ENCODE data around the gene STK24. TPM values are rescaled to one million over a fixed set of nuclear protein-coding genes. Genes with fewer than 3 reads are reported as not detected.
"Not testable (repeated sequence)": the region's sequence is repeated elsewhere in the genome, so short reads cannot be mapped to it uniquely, and the experiment has no call there.

Gene STK24
- polyA plus RNA-seq (2013), result 105 and 107 TPM in 2 replicates

- peak within 1 kb of the TSS; percentile 93 for H2AK5ac ChIP-seq (ENCODE audit: low read length)
- peak within 1 kb of the TSS; percentile 99 for H3K18ac ChIP-seq (ENCODE audit: low read length)
- peak within 1 kb of the TSS; percentile 98 for H4K12ac ChIP-seq (ENCODE audit: low read depth, low read length)
- H3K36me3 ChIP-seq (ENCODE audit: control insufficient read depth in 1 of 2, insufficient read depth in 2 of 2, low read length in 2 of 2), result no peaks in the 10 kb centered on the region
- peak within 1 kb of the TSS; percentile 88 for H2AFZ ChIP-seq (ENCODE audit: insufficient read depth, low read length, poor library complexity)
- peak within 1 kb of the TSS; percentile 88 for H2BK5ac ChIP-seq (ENCODE audit: low read depth, low read length, poor library complexity)
- no peak within 1 kb of the TSS for H3K23ac ChIP-seq (ENCODE audit: low read length)
- H2BK12ac ChIP-seq (ENCODE audit: low read length), result peak within 1 kb of the TSS; percentile 87
- no peaks in the 10 kb centered on the region for H3K9me3 ChIP-seq (ENCODE audit: insufficient read depth, low read depth, low read length)
- peaks cover 14 to 16% of the 10 kb centered on the region in 2 experiments for H3K4me1 ChIP-seq (ENCODE audit: control insufficient read depth in 1 of 2, insufficient read depth in 2 of 2, low read length in 2 of 2)
- H3K27ac ChIP-seq (ENCODE audit: low read depth, low read length), result peak within 1 kb of the TSS; percentile 95
- peak within 1 kb of the TSS; percentile 98 for H3K14ac ChIP-seq (ENCODE audit: low read length)
- H3K79me1 ChIP-seq (ENCODE audit: low read length), result peaks cover 16% of the 10 kb centered on the region
- peak within 1 kb of the TSS; percentile 93 for H4K91ac ChIP-seq (ENCODE audit: low read depth, low read length)
- peak; percentile 27 to 77 for DNase-seq
- H3K9ac ChIP-seq (ENCODE audit: low read length), result peak within 1 kb of the TSS; percentile 97
- H3K79me2 ChIP-seq (ENCODE audit: control insufficient read depth, insufficient read depth, low read length, poor library complexity), result peaks cover 19% of the 10 kb centered on the region
- H3K4me2 ChIP-seq (ENCODE audit: low read length), result peak within 1 kb of the TSS; percentile 90
- WGBS (ENCODE audit: extremely low coverage, insufficient coverage, insufficient read length), result no CpG with 5 or more reads among the region's 103 CpGs
- no peaks in the 10 kb centered on the region for H3K27me3 ChIP-seq (ENCODE audit: insufficient read depth, low read length)
- peak within 1 kb of the TSS; percentile 99 for H3K4ac ChIP-seq (ENCODE audit: low read depth, low read length)
- peak within 1 kb of the TSS; percentile 93 for H4K8ac ChIP-seq (ENCODE audit: low read depth, low read length)
- peak within 1 kb of the TSS; percentile 99 for H2BK120ac ChIP-seq (ENCODE audit: insufficient read depth, low read length, poor library complexity)
- H3K4me3 ChIP-seq (ENCODE audit: low read depth, low read length), result peak within 1 kb of the TSS; percentile 99
These were observed at the start of gene STK24 for GRCh38 chr13:98576963-98577835. Gene STK24, minus strand, starts transcription at chr13:98577107. Its CDS starts 321 bp downstream, at chr13:98576786.

GRCh38 chr13:98626298-98626935 lies 49.5 kb upstream of the STK24 start:
- WGBS (ENCODE audit: extremely low coverage, insufficient coverage, insufficient read length), result no CpG with 5 or more reads among the region's 1 CpG
- Histone ChIP-seq H3K4ac (ENCODE audit: low read depth, low read length) (no peak overlapping the region), H3K9ac (ENCODE audit: low read length) (no peak overlapping the region), H3K79me1 (ENCODE audit: low read length) (no peaks in the 10 kb centered on the region), H4K91ac (ENCODE audit: low read depth, low read length) (no peak overlapping the region), H2BK120ac (ENCODE audit: insufficient read depth, low read length, poor library complexity) (no peak overlapping the region), H3K23ac (ENCODE audit: low read length) (no peak overlapping the region), H3K4me2 (ENCODE audit: low read length) (no peak overlapping the region), H4K8ac (ENCODE audit: low read depth, low read length) (no peak overlapping the region), H3K4me3 (ENCODE audit: low read depth, low read length) (no peak overlapping the region), H2AFZ (ENCODE audit: insufficient read depth, low read length, poor library complexity) (no peak overlapping the region), H3K9me3 (ENCODE audit: insufficient read depth, low read depth, low read length) (no peaks in the 10 kb centered on the region), H3K27ac (ENCODE audit: low read depth, low read length) (no peak overlapping the region), H3K36me3 (ENCODE audit: control insufficient read depth in 1 of 2, insufficient read depth in 2 of 2, low read length in 2 of 2) (no peaks in the 10 kb centered on the region), H3K4me1 (ENCODE audit: control insufficient read depth in 1 of 2, insufficient read depth in 2 of 2, low read length in 2 of 2) (no peaks in the 10 kb centered on the region), H2BK5ac (ENCODE audit: low read depth, low read length, poor library complexity) (no peak overlapping the region), H3K79me2 (ENCODE audit: control insufficient read depth, insufficient read depth, low read length, poor library complexity) (no peaks in the 10 kb centered on the region), H3K18ac (ENCODE audit: low read length) (no peak overlapping the region), H4K12ac (ENCODE audit: low read depth, low read length) (no peak overlapping the region), H2BK12ac (ENCODE audit: low read length) (no peak overlapping the region), H3K27me3 (ENCODE audit: insufficient read depth, low read length) (no peaks in the 10 kb centered on the region), H2AK5ac (ENCODE audit: low read length) (no peak overlapping the region), H3K14ac (ENCODE audit: low read length) (no peak overlapping the region)
- DNase-seq, result no peak

- not testable (repeated sequence) for H3K27ac ChIP-seq (ENCODE audit: low read depth, low read length); H4K91ac ChIP-seq (ENCODE audit: low read depth, low read length); H3K4ac ChIP-seq (ENCODE audit: low read depth, low read length); H2BK5ac ChIP-seq (ENCODE audit: low read depth, low read length, poor library complexity); H3K4me3 ChIP-seq (ENCODE audit: low read depth, low read length); H4K8ac ChIP-seq (ENCODE audit: low read depth, low read length); H3K18ac ChIP-seq (ENCODE audit: low read length); H3K79me2 ChIP-seq (ENCODE audit: control insufficient read depth, insufficient read depth, low read length, poor library complexity); H3K14ac ChIP-seq (ENCODE audit: low read length); H3K36me3 ChIP-seq (ENCODE audit: control insufficient read depth in 1 of 2, insufficient read depth in 2 of 2, low read length in 2 of 2); H3K9me3 ChIP-seq (ENCODE audit: insufficient read depth, low read depth, low read length); H2BK120ac ChIP-seq (ENCODE audit: insufficient read depth, low read length, poor library complexity); H3K23ac ChIP-seq (ENCODE audit: low read length); H3K79me1 ChIP-seq (ENCODE audit: low read length); H3K4me1 ChIP-seq (ENCODE audit: control insufficient read depth in 1 of 2, insufficient read depth in 2 of 2, low read length in 2 of 2); H2AK5ac ChIP-seq (ENCODE audit: low read length); H3K27me3 ChIP-seq (ENCODE audit: insufficient read depth, low read length); H2BK12ac ChIP-seq (ENCODE audit: low read length); H3K9ac ChIP-seq (ENCODE audit: low read length); DNase-seq; H4K12ac ChIP-seq (ENCODE audit: low read depth, low read length); H2AFZ ChIP-seq (ENCODE audit: insufficient read depth, low read length, poor library complexity); H3K4me2 ChIP-seq (ENCODE audit: low read length)
- WGBS (ENCODE audit: extremely low coverage, insufficient coverage, insufficient read length), result no CpG with 5 or more reads among the region's 5 CpGs
These were observed 47.7 kb upstream of the STK24 start for GRCh38 chr13:98624589-98624988.

GRCh38 chr13:98622931-98623331 lies 46.0 kb upstream of the STK24 start:
- peak; percentile 57 to 66 for DNase-seq
- H4K91ac ChIP-seq (ENCODE audit: low read depth, low read length), result no peak overlapping the region
- H3K4ac ChIP-seq (ENCODE audit: low read depth, low read length), result no peak overlapping the region
- H3K27me3 ChIP-seq (ENCODE audit: insufficient read depth, low read length), result no peaks in the 10 kb centered on the region
- H3K4me1 ChIP-seq (ENCODE audit: control insufficient read depth in 1 of 2, insufficient read depth in 2 of 2, low read length in 2 of 2), result no peaks in the 10 kb centered on the region
- no CpG with 5 or more reads among the region's 6 CpGs for WGBS (ENCODE audit: extremely low coverage, insufficient coverage, insufficient read length)
- H3K4me2 ChIP-seq (ENCODE audit: low read length), result no peak overlapping the region
- H3K27ac ChIP-seq (ENCODE audit: low read depth, low read length), result no peak overlapping the region
- no peak overlapping the region for H3K9ac ChIP-seq (ENCODE audit: low read length)
- H2BK12ac ChIP-seq (ENCODE audit: low read length), result no peak overlapping the region
- no peaks in the 10 kb centered on the region for H3K9me3 ChIP-seq (ENCODE audit: insufficient read depth, low read depth, low read length)
- H3K36me3 ChIP-seq (ENCODE audit: control insufficient read depth in 1 of 2, insufficient read depth in 2 of 2, low read length in 2 of 2), result no peaks in the 10 kb centered on the region
- no peak overlapping the region for H3K4me3 ChIP-seq (ENCODE audit: low read depth, low read length)
- H2BK120ac ChIP-seq (ENCODE audit: insufficient read depth, low read length, poor library complexity), result no peak overlapping the region
- H3K79me2 ChIP-seq (ENCODE audit: control insufficient read depth, insufficient read depth, low read length, poor library complexity), result no peaks in the 10 kb centered on the region
- no peak overlapping the region for H2AK5ac ChIP-seq (ENCODE audit: low read length)
- H4K8ac ChIP-seq (ENCODE audit: low read depth, low read length), result no peak overlapping the region
- H3K23ac ChIP-seq (ENCODE audit: low read length), result no peak overlapping the region
- no peak overlapping the region for H2AFZ ChIP-seq (ENCODE audit: insufficient read depth, low read length, poor library complexity)
- H3K18ac ChIP-seq (ENCODE audit: low read length), result no peak overlapping the region
- H4K12ac ChIP-seq (ENCODE audit: low read depth, low read length), result no peak overlapping the region
- H3K14ac ChIP-seq (ENCODE audit: low read length), result no peak overlapping the region
- no peaks in the 10 kb centered on the region for H3K79me1 ChIP-seq (ENCODE audit: low read length)
- no peak overlapping the region for H2BK5ac ChIP-seq (ENCODE audit: low read depth, low read length, poor library complexity)
